DOHH2 (cell line): ENCODE results near the gene FCGBP.

Experiments used
- CTCF ChIP-seq: fragments of 200-600 bp; sonication (generic); IDR thresholded peaks from one replicate; pipeline ENCODE4 v1.5.1; 2014; ENCODE audit warnings: antibody characterized with exemption, mild to moderate bottlenecking, low read depth, low read length; ENCODE audit not compliant: poor library complexity, severe bottlenecking
- EZH2phosphoT487 ChIP-seq: fragments of 200-600 bp; sonication (generic); IDR thresholded peaks from 2 replicates; pipeline ENCODE4 v1.6.1; 2017; ENCODE audit warnings: borderline replicate concordance, mild to moderate bottlenecking, antibody characterized with exemption, low read length, moderate library complexity, mixed read lengths

DNA sequence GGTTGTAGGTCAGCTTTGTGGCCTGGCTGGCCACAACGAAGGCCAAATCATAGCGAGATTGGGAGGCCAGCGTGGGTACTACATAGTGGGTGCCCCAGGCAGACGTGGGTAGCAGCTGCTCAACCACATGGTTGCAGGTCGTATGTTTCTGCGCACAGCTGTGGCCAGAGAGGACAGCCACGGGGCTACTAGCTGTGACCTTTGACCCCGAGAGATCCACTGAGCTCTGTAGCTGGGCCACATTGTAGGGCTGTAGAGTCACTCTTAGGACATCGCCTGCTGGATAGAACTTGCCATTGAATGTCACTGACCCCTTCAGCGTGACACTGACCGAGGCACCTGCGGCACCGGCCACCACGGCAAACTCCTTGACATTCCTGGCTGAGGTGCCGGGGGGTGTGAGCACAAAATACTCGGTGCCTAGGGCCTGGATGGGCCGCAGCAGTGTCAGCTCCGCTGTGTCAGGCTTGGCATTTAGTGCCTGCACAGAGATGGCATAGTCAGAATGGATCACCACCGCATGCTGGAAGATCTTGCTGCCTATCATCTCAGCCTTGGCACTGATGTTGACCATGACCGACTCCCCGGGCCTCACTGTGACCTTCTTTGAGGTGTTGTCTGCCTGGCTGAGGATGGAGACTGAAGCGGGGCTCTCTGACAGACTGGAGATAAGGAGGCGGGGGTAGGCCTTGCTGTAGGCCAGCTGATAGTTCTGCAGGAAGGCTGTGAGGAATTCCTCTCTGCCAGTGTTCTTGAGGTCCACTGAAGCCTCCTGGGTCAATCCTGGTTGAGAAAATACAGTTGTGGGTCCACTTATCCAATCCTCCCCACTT, 6.7 kb downstream of the FCGBP start:
- TF ChIP-seq CTCF (no peak), EZH2phosphoT487 (no peak)
